ENCODE data around the gene JADE2.
"Not testable (repeated sequence)": the region's sequence is repeated elsewhere in the genome, so short reads cannot be mapped to it uniquely, and the experiment has no call there.

JADE2 gene

DNA sequence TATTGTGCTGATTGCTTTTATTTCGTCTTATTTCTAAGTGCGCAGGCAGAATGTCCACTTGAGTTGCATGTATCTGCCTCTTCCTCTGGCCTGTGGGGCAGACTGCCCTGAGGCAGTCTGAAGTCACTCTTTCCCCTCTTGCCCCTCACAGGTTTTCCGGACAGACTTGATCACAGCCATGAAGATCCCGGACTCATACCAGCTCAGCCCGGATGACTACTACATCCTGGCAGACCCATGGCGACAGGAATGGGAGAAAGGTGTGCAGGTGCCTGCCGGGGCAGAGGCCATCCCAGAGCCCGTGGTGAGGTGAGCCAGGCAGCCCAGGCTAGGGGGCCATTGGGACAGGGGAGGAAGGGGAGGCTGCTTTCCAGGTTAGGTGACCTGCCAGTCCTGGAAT lies 26.4 kb downstream of the JADE2 start:
- H3K27ac ChIP-seq: no peak overlapping the region
- TF ChIP-seq, protein P1, sequence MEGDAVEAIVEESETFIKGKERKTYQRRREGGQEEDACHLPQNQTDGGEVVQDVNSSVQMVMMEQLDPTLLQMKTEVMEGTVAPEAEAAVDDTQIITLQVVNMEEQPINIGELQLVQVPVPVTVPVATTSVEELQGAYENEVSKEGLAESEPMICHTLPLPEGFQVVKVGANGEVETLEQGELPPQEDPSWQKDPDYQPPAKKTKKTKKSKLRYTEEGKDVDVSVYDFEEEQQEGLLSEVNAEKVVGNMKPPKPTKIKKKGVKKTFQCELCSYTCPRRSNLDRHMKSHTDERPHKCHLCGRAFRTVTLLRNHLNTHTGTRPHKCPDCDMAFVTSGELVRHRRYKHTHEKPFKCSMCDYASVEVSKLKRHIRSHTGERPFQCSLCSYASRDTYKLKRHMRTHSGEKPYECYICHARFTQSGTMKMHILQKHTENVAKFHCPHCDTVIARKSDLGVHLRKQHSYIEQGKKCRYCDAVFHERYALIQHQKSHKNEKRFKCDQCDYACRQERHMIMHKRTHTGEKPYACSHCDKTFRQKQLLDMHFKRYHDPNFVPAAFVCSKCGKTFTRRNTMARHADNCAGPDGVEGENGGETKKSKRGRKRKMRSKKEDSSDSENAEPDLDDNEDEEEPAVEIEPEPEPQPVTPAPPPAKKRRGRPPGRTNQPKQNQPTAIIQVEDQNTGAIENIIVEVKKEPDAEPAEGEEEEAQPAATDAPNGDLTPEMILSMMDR (conservative IDR thresholded peaks at IDR 0.05): no peak

GRCh38 chr5:134552301-134552700 lies 26.8 kb downstream of the JADE2 start:
- TF ChIP-seq, protein P1 (conservative IDR thresholded peaks at IDR 0.05): no peak
- TF ChIP-seq ZFX (IDR thresholded peaks at IDR 0.05): no peak
- H3K27ac ChIP-seq: no peak overlapping the region

GRCh38 chr5:134552716-134553115 lies 27.2 kb downstream of the JADE2 start:
- H3K27ac ChIP-seq: not testable (repeated sequence)

GRCh38 chr5:134553821-134554267 lies 28.4 kb downstream of the JADE2 start:
- peak overlapping the region; percentile 66 for H3K27ac ChIP-seq
- TF ChIP-seq, protein P1 (conservative IDR thresholded peaks at IDR 0.05): no peak
- no peak for TF ChIP-seq ZFX (IDR thresholded peaks at IDR 0.05)

- H3K27ac ChIP-seq: peak overlapping the region; percentile 66
- TF ChIP-seq, protein P1 (conservative IDR thresholded peaks at IDR 0.05): no peak
- TF ChIP-seq ZFX (IDR thresholded peaks at IDR 0.05): no peak
These were observed 29.1 kb downstream of the JADE2 start for GRCh38 chr5:134554319-134555222.

DNA sequence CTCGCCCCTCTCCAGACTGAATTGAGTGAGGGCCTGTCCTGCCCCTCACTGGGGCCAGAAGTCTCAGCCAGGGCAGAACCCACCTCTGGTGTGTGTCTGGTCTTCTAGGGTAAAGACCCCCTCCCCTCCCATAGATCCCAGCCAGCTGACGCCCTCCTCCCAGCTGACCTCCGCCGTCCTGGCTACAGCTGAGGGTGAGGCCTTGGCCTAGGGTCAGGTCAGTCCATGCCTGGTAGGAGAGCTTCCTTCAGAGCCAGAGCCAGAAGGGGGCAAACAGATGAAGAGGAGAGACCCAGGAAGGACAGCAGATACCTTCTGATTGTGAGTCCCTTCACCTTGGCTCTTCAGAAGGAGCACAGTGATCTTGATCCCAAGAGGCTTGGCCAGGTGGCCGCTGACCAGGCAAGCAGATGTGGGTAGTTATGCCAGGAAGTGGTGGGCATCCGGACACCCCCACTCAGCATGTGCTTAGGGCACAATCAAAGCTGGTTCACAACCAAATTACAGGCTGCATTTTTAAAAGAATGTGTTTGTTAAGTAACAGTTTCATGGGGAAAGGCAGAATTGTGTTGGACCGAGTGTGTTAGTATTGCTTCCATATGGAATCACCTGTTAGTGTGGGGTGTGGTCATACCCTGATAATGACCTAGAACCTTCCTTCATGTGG lies 29.9 kb downstream of the JADE2 start:
- TF ChIP-seq, protein P1 (conservative IDR thresholded peaks at IDR 0.05): no peak
- no peak for TF ChIP-seq ZFX (IDR thresholded peaks at IDR 0.05)
- peak overlapping the region; percentile 66 for H3K27ac ChIP-seq

DNA sequence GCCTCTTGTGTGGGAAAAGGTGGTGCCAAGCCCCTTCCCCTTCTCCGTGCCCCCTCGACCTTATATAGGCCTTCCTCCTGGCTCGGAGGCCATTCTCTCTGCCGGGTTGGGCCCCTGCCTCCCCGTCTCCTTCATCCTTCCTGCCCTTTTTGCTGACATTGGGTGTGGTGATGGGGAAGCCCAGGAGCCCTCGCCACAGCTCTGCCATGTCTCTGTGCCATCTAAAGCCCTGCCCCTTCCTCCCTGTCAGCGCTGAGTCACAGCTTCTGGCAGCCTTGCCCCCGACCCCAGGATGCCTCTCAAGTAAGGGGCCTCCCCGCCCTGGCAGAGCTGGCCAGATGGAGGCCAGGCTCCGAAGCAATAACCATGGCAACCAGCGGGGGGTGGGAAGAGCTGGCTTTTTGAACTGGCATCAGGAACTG lies 30.4 kb downstream of the JADE2 start:
- TF ChIP-seq, protein P1 (conservative IDR thresholded peaks at IDR 0.05): no peak; the same call in 1 of the 2 replicates
- TF ChIP-seq ZFX (IDR thresholded peaks at IDR 0.05): no peak
- H3K27ac ChIP-seq: peak overlapping the region; percentile 66

DNA sequence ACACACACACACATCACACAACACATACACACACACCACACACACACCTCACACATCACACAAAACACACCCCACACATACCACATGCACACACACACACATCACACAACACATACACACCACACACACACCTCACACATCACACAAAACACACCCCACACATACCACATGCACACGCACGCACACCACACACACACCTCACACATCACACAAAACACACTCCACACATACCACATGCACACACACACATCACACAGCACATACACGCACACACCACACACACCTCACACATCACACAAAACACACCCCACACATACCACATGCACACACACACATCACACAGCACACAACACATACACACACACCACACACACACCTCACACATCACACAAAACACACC lies 31.1 kb downstream of the JADE2 start:
- not testable (repeated sequence) for H3K27ac ChIP-seq

Measured in C4-2B (cell line).